GM12875 (cell line): ENCODE measurements around the gene AMOTL1.

ENCODE experiments used
- H3K4me3 ChIP-seq: one replicate; pipeline ENCODE4 v1.5.1; 2011; ENCODE audit warnings: low read depth, low read length, control low read depth
- CTCF ChIP-seq: IDR thresholded peaks from 2 replicates; pipeline ENCODE4 v1.5.1; 2011; ENCODE audit warnings: low read depth, mild to moderate bottlenecking, control low read depth, inconsistent platforms, low read length, moderate library complexity, borderline replicate concordance; ENCODE audit not compliant: insufficient read depth

The AMOTL1 gene

GRCh38 chr11:94877443-94878200, 109.5 kb downstream of the AMOTL1 start:
- no peak overlapping the region for H3K4me3 ChIP-seq

DNA sequence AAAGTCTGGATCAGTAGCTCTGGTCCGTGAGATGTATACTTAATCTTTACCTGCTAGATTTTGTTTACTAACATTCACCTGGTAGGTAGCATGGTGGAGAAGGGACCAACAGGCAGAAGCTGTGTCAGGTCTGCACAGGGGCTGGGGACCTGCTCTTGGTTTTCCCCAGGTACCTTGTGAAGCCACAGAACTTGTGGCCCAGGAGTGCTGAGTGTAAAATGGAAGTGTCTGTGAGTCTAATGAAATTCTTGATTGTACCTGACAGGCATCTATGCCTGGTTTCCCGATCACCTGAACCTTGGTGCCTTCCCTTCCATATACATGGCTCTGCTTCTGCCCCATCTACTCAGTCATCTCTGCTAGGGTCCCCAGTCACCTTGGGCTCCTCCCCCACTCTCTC, 110.8 kb downstream of the AMOTL1 start:
- TF ChIP-seq CTCF = no peak
- no peak overlapping the region for H3K4me3 ChIP-seq

More at GRCh38 chr11:94877443-94878200, 109.5 kb downstream of the AMOTL1 start:
- TF ChIP-seq CTCF = no peak

GRCh38 chr11:94880216-94880615, 112.1 kb downstream of the AMOTL1 start:
- no peak overlapping the region for H3K4me3 ChIP-seq
- no peak for TF ChIP-seq CTCF

DNA sequence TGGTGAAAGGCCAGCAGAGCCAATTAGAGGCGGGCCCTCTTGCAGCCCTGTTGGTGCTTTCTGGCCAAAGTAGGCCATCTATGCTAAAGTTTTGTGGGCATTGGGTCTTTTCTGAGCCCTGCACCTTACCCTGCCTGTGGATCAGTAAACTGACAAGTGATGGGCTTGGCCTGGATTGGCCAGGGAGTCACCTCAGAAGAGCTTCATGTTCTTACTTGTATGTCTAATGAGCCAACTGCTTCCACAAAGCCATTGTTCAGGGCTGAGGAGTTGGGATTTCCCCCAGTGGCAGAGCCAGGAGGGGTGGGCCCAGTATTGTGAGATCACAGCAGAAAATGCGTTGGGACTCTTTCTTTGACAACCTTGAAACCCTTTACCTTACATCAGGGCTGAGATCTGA, 114.8 kb downstream of the AMOTL1 start:
- no peak overlapping the region for H3K4me3 ChIP-seq
- no peak for TF ChIP-seq CTCF

DNA sequence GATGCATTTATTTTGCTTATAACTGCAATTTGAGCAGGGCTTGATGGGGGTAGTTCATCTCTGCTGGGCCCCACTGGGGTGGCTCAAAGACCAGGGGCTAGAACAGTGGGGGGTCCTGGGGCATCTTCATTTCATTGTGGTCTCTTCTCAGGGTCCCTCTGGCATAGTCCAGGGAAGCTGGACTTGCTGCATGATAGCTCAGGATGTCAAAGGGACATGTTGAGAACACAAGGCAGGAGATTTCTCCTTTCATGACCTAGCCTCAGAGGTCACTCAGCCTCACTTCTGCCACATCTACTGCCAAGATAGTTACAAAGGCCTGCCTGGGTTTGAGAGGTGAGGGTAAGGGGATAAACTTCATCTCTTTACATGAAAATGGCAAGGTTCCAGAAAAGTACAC, 115.7 kb downstream of the AMOTL1 start:
- H3K4me3 ChIP-seq = no peak overlapping the region
- TF ChIP-seq CTCF = no peak

GRCh38 chr11:94884376-94884775, 116.2 kb downstream of the AMOTL1 start:
- no peak for TF ChIP-seq CTCF
- H3K4me3 ChIP-seq = no peak overlapping the region

GRCh38 chr11:94885133-94885532, 117.0 kb downstream of the AMOTL1 start:
- TF ChIP-seq CTCF = no peak

More at GRCh38 chr11:94885133-94885532, 117.0 kb downstream of the AMOTL1 start:
- H3K4me3 ChIP-seq = no peak overlapping the region
